ENCODE results near the gene LEP.

Gene LEP

DNA sequence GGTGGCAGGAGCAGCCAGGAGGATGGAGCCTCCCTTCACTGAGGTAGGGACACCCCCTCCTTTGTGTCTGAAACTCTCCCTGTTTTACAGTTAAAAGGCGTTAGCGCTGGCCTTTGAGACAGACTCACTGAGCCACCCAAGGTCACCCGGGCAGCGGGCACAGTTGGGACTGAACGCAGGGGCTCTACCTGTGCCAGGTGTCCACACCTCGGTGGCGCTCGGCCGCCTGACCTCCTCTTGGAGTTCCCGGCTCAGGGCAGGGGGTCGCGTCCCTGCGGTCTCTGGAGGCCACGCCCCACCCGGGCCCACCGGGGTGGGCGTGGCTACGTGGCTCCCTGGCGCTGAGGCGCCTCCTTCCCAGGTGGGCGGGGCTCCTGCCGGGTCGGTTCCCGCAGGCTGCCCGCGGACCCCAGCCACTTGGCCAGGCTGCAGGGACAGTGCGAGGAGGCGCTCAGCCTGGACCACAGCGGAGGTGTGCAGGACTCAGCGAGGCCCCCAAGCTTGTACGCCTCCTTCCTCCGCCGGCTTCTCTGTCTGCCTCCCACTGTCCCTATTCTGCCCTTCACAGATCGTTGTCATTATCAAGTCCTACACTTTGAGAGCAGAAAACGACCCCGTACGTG lies 39.9 kb upstream of the LEP start:
- H3K4me3 ChIP-seq (ENCODE audit: control insufficient read depth, low read depth, low read length), result no peak overlapping the region
- TF ChIP-seq, protein P1, sequence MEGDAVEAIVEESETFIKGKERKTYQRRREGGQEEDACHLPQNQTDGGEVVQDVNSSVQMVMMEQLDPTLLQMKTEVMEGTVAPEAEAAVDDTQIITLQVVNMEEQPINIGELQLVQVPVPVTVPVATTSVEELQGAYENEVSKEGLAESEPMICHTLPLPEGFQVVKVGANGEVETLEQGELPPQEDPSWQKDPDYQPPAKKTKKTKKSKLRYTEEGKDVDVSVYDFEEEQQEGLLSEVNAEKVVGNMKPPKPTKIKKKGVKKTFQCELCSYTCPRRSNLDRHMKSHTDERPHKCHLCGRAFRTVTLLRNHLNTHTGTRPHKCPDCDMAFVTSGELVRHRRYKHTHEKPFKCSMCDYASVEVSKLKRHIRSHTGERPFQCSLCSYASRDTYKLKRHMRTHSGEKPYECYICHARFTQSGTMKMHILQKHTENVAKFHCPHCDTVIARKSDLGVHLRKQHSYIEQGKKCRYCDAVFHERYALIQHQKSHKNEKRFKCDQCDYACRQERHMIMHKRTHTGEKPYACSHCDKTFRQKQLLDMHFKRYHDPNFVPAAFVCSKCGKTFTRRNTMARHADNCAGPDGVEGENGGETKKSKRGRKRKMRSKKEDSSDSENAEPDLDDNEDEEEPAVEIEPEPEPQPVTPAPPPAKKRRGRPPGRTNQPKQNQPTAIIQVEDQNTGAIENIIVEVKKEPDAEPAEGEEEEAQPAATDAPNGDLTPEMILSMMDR (IDR thresholded peaks at IDR 0.05; ENCODE audit: control insufficient read depth, insufficient read depth, low read depth, low read length, missing control alignments), result no peak
- no peak for DNase-seq (ENCODE audit: low read depth)

DNA sequence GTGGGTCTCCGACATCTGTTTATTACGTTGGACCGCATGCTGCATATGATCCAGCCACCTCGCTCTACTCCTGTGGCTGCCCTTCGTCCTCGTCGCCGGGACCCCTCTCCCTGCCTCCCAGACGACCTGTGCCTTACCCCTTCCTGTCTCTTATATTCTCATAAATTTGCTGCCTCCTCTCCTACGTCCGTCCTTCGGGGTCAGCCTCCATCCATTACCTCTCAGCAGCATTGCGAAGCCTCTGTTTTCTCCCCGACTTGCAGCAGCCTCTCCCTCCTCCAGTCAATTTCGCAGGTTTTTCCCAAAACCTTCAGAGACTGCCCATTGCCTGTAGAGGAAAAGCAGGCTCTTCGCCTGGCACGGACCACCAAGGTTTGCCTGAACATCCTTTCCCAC lies 39.4 kb upstream of the LEP start:
- TF ChIP-seq, protein P1 (IDR thresholded peaks at IDR 0.05; ENCODE audit: control insufficient read depth, insufficient read depth, low read depth, low read length, missing control alignments), result no peak
- no peak for DNase-seq (ENCODE audit: low read depth)
- H3K4me3 ChIP-seq (ENCODE audit: control insufficient read depth, low read depth, low read length), result no peak overlapping the region

DNA sequence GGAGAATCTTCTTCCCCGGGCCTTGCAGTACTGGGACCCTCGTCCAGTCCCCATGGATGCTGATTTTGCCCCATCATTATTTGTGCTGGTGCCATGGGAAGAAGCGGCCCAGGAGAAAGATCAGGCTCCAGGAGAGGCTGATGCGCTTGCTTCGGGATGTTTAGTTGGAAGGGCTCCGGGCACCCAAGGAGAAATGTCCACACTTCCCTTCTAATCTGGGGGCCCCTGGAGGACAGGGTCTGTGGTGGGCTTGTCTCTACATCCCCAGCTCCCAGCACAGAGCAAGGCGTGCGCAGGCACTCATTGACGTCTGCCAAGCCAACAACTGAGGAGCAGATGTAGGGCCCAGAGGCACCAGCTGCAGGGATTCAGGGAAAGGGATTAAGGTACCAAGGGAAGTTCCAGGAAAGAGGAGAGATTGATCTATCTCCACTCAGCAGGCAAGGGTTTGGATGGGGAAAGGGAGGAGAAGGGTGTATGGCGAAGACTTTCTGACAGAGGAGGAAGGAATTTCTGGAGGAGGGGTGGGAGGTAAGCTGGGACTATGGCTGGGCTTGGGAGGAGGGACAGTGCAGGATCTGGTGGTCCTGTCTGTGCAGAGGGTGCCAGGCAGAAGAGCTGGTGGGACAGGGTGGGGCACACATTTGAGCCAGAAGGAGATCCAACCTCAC lies 38.7 kb upstream of the LEP start:
- no peak for DNase-seq (ENCODE audit: low read depth)
- TF ChIP-seq, protein P1 (IDR thresholded peaks at IDR 0.05; ENCODE audit: control insufficient read depth, insufficient read depth, low read depth, low read length, missing control alignments), result no peak
- no peak overlapping the region for H3K4me3 ChIP-seq (ENCODE audit: control insufficient read depth, low read depth, low read length)

DNA sequence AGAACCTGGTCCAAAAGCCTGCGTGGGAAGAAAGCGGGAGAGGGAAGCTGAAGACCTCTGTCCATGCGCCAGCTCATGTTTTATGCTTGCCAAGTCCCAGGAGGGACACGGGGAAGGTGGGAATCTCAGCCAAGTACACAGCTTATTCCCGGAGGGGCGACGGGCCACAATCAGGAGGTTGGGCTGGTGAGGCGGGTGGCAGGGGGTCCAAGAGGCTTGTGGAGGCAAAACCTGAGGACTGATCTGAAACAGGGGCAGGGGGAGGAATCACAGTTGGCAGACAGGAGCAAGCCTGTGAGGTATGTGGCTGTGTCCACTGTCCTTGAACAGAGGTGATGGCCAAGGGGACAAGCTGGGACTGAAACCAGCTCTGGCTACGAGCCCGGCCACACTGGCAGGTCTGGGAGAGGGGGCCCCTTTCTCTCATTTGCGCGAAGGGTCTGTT lies 38.0 kb upstream of the LEP start:
- H3K4me3 ChIP-seq (ENCODE audit: control insufficient read depth, low read depth, low read length), result no peak overlapping the region
- DNase-seq (ENCODE audit: low read depth), result no peak
- TF ChIP-seq, protein P1 (IDR thresholded peaks at IDR 0.05; ENCODE audit: control insufficient read depth, insufficient read depth, low read depth, low read length, missing control alignments), result no peak

DNA sequence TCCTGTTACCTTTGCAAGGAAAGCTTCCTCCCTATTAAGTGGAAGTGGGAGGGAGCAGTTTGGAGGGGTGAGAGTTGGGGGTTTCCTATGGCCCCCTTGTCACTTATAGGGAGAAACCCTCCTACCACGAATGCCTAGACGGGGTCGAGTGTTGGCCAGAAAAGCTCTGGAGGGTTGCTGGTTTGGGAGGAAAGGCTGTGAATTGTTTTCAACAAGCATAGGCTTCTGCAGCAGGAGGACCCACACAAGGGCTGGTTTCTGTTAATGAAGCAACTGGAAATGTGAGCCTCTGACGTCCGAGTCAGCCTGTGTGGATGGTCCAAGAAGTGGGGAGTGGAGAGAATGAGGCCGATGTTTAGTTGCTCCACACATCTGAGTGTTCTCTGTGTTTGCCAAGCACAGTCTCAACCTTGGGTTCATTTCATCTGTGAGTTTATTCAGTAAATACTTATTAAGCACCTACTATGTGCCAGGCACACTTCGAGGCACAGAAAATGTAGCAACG lies 37.3 kb upstream of the LEP start:
- peak; percentile 11 for DNase-seq (ENCODE audit: low read depth)
- TF ChIP-seq, protein P1 (IDR thresholded peaks at IDR 0.05; ENCODE audit: control insufficient read depth, insufficient read depth, low read depth, low read length, missing control alignments), result no peak

DNA sequence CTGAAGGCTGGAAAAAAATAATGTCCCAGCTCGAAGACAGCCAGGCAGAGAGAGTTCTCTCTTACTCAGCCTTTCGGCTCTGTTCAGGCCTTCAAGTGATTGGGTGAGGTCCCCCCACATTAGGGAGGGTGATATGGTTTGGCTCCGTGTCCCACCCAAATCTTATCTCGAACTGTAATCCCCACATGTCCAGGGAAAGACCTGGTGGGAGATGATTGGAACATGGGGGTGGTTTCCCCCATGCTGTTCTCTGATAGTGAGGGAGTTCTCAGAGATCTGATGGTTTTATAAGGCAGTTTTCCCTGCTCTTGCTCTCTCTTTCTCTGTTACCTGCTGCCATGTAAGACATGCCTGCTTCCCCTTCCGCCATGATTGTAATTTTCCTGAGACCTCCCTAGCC lies 36.6 kb upstream of the LEP start:
- TF ChIP-seq, protein P1 (IDR thresholded peaks at IDR 0.05; ENCODE audit: control insufficient read depth, insufficient read depth, low read depth, low read length, missing control alignments), result no peak

More for the DNA sequence above, 37.3 kb upstream of the LEP start:
- no peak overlapping the region for H3K4me3 ChIP-seq (ENCODE audit: control insufficient read depth, low read depth, low read length)

More for the DNA sequence above, 36.6 kb upstream of the LEP start:
- H3K4me3 ChIP-seq (ENCODE audit: control insufficient read depth, low read depth, low read length), result no peak overlapping the region
- DNase-seq (ENCODE audit: low read depth), result no peak

All from AG09309 (cell line).